Upper lobe of left lung (tissue), 4 donors: Measurements from ENCODE around the gene CENPP.

Experiments
- EP300 ChIP-seq, 4 donors: sonication (generic); formaldehyde crosslinking; IDR thresholded peaks; one replicate each; pipeline ENCODE4 v1.5.1; 2017; ENCODE audit warnings: antibody characterized with exemption in 4 of 4, control low read depth in 2 of 4
- POLR2A ChIP-seq, 4 donors: fragments of 450-650 bp; IDR thresholded peaks; one replicate each; pipeline ENCODE4 v1.5.1; 2016 to 2017; ENCODE audit warnings: antibody characterized with exemption in 4 of 4, mild to moderate bottlenecking in 2 of 4
- POLR2AphosphoS5 ChIP-seq, 2 donors: sonication (generic); formaldehyde crosslinking; IDR thresholded peaks; one replicate each; pipeline ENCODE4 v1.5.1; 2017; ENCODE audit warnings: antibody characterized with exemption in 2 of 2
- TF ChIP-seq, protein P1 (sequence below), 6 experiments: fragments of 450-650 bp in 4 of 6; fragments of 200-600 bp in 2 of 6; sonication (generic) in 2 of 6; IDR thresholded peaks; one replicate each; pipeline ENCODE4 v1.5.1; 2016 to 2019; ENCODE audit warnings: antibody characterized with exemption in 6 of 6

DNA sequence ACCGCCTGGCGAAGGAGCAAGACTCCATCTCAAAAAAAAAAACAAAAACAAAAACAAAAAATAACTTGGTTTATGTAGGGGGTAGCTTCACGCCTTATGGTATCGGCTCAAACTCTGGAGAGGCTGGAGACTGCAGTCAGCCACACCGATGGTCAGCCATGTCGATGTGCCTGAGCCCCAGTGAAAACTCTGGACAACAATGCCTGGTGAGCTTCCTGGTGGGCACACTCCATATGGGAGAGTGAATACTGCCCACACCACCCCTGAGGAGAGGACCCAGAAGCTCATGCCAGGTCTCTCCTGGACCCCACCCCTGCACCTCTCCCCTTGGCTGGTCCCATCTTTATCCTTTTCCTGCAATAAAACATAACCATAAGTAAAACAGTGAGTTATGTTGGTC is 324.5 kb downstream of the CENPP start:
- TF ChIP-seq EP300 (IDR thresholded peaks at IDR 0.05) (no peak), POLR2A (IDR thresholded peaks at IDR 0.05) (no peak), POLR2AphosphoS5 (IDR thresholded peaks at IDR 0.05) (no peak)
- TF ChIP-seq, protein P1, sequence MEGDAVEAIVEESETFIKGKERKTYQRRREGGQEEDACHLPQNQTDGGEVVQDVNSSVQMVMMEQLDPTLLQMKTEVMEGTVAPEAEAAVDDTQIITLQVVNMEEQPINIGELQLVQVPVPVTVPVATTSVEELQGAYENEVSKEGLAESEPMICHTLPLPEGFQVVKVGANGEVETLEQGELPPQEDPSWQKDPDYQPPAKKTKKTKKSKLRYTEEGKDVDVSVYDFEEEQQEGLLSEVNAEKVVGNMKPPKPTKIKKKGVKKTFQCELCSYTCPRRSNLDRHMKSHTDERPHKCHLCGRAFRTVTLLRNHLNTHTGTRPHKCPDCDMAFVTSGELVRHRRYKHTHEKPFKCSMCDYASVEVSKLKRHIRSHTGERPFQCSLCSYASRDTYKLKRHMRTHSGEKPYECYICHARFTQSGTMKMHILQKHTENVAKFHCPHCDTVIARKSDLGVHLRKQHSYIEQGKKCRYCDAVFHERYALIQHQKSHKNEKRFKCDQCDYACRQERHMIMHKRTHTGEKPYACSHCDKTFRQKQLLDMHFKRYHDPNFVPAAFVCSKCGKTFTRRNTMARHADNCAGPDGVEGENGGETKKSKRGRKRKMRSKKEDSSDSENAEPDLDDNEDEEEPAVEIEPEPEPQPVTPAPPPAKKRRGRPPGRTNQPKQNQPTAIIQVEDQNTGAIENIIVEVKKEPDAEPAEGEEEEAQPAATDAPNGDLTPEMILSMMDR (IDR thresholded peaks at IDR 0.05), result no peak
